ENCODE results near the gene RBBP4.
"Not testable (repeated sequence)": the region's sequence is repeated elsewhere in the genome, so short reads cannot be mapped to it uniquely, and the experiment has no call there.

RBBP4 gene

DNA sequence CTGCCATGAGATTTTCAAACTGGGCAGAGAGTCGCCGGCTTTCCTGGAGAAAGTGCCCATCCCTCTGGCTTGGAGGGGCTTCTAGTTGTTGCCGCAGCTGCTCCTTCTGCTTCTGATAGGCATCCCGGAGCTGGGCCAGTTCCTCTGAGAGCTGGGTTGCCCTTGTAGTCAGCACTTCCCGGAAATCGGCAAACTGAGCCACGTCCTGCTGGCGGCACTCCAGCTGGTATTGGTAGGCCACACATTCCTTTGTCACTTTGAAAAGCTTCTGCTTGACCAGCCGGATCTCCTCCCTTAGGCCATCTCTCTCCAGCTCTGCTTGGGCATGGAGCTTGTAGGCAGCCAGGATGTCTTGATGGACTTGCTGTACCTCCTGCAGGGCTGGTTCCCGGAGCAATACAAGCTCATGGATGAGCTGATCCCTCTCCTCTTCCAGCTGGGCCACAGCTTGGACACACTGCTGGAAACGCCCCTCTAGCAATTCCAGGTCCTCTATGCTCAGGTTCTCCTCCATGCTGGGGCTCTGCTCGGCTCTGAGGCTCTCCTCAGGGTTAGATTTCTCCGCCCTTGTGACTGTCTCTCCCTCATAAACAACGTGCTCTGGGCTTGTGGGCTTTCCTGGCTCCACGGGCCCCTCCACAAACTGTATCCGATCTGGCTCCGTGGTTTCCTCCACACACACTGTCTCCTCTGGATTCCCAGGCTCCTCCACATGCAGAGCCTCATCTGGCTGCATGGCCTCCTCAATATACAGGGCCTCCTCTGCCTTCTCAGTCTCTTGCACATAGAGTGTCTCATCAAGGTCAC is 44.3 kb downstream of the RBBP4 start:
- peak; percentile 73 for DNase-seq

DNA sequence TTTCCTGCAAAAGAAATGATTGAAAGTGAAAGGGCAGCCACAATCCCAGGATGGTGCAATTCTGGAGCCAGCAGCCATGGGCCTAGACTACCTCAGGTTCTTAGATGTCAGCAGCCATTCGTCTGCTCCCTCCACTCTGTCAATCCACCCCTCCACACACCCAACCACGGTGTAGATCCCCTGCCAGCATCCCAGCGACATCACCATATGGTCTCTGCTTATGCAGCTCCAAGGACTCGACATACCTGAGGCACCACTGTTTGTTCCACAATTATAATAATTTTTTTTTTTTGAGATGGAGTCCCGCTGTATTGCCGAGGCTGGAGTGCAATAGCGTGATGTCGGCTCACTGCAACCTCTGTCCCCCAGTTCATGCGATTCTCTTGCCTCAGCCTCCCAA is 45.0 kb downstream of the RBBP4 start:
- DNase-seq: no peak

DNA sequence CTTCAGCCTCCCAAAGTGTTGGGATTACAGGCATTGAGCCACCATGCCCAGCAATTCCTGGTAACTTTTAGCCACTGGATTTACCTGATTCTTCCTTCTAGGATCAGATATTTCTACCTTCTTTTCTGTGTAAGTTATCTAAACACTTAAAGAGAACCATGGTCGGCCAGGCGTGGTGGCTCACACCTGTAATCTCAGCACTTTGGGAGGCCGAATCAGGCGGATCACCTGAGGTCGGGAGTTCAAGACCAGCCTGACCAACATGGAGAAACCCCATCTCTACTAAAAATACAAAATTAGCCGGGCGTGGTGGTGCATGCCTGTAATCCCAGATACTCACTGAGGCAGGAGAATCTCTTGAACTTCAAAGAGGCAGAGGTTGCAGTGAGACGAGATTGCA is 46.0 kb downstream of the RBBP4 start:
- not testable (repeated sequence) for DNase-seq

DNA sequence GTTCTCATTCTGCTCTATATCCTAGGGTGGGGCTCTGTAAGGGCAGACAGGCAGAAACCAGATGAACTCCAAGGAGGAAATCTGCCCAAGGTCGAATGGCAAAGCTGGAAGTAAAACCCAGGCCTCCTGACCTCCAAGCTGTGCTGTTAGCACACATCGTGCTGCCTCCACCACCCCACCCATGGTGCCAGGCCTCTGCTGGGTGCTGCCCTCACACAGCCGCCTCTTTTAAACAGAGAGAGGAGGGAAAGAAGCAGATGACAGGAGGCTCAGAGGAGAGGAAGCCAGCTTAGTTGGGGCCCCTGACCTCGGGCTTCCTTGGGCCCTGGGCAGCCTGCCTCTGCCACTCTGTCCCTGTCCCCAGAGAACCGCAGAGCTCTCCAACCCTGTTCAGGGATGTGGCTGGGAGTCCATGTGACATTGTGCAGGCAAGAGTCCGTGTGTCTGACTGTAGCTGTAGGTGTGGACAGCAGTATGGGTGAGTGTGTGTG is 50.5 kb downstream of the RBBP4 start:
- DNase-seq: peak; percentile 8

DNA sequence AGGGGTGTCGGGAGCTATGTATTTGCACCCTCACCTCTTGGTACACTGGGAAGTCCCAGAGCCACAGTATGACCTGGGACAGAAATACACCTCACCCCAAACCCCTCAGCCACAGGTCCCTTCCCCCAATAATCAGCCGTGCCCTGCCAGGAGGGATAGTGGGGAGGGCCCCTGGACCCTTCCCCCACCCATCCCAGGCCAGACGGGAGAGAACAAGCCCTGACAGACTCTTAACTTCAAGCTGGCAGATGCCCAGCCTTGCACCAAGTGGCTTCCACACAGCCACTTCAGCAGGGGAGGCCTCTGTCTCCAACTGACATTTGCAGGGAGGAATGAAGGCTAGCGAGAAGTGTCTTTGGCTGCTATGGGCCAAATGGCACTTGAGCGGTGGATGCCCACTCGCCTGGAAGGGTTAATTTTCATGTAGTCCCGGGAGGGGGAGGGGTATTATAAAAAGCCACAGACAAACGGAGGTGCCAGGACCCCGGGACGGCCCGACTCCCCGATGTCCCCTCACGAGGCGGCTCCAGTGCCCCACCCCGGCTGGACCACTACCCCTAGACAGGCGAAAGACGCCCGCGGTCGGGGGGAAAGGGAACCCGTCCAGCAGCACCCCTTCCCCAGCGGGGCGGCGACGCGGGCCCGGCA is 51.1 kb downstream of the RBBP4 start:
- peak; percentile 20 for DNase-seq

DNA sequence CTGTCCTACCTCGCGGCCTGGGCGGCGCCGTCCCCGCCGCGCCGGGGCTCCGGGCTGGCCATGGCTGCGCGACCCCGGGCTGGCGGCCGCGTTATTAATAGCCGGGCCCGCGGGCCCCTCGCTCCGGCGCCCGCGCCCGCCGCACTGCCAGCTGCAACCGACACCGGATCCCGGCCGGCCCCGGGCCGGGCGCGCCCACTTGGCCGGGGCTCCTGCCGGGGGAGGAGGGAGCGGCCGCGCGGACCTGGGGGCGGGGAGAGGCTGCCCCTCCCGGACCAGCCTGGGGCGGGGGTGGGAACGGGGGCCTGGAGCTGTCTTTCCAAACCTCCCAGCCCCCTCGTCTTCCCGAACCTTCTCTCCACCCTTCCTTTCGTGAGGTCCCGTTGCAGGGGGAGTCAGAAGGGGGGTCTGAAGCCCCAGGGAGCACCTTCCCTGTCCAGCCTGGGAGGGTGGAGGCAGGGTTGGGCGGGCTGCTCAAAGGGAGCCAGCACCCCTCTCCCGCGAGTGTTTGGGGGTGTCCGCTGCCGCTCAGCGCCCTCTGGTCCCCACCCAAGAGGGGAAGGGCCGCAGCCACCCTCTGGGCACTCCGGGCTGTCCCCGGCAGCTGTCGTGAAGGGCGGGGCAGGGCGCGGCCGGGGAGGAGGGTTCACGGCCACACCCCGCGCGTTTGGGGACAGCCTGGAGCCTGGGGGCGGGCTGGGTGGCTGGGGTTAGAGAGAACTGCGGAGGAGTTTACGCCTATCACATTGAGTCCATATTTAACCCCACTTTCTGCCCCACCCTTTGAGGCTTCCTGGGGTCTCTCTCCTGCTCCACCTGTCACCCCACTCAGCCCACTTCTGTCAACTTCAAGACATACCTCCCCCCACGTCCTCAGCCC is 51.8 kb downstream of the RBBP4 start, which contains the start of gene SYNC:
SYNC (minus strand) TSS at position 172 of the 880 bp plus-strand sequence; CDS start at position 62, 110 bp downstream.
- DNase-seq: peak; percentile 64

DNA sequence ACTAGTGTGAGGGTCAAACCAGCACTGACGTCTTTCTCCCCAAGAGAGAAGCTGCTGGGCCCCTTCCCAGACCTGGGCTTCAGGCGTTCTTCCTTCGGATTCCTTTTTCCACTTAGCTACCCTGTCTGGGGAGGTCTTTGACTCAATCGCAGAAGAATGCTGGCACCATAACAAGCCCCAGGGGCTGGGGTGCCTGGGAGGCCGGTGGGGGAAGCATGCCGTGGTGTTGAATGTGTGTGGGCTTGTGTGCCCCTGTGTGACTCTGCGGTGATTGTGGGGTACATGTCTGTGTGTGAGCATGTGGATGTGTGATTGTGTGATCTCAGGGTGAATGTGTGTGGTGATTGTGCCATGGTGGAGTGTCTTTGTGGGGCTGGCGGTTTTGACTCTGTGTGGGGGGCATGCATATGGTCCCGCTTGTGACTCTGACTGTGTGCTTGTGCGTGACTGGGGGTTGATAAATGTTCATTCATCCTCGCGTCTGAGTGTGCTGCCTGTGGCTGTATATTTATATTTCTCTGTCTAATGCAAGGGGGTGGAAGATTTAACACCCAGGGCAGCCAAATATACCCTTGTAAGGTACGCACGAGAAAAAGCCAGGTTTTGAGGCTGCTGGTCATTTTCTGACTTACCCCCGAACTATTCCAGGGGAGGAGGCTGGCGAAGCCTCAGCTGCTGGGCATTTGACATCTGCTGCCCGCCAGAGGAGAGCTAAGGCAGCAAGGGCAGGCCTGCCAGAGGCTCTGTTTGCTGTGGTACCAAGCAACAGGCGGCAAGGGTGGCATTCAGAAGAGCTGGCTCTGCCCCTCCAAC is 52.7 kb downstream of the RBBP4 start:
- peak; percentile 89 for DNase-seq

DNA sequence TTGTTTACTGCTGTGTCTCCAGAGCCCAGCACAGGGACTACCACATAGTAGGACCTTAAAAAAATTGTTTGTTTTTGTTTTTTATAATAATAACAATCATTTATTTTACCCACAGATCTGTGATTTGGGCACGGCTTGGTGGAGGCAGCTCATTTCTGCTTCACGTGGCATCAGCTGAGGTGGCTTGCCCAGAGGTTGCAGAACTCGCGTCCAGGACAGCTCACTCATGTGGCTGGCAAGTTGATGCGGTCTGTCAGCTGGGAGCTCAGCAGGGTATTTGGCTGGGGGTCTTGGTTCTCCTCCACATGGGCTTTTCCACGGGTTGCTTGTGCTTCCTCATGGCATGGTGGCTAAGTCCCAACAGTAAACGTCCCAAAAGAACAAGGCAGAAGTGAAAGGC is 54.5 kb downstream of the RBBP4 start:
- DNase-seq: no peak

DNA sequence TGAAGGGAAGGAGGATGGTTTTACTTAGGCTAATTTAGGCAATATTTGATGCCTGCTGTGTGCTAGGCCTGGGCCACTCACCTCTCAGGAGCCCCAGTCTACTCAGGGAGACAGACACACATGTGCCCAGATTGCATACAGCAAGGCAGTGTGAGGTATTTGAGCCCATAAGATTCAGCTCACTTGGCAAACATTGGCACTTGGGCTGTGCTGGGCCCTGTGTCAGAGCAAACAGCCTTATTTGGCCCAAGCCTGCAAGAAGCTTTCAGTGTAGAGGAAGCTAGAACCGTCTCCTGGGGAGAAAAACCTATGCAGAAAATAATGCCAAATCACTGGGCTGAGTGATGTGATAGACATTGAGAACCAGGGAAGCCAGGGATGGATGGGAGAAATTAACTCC is 55.5 kb downstream of the RBBP4 start:
- DNase-seq: no peak

DNA sequence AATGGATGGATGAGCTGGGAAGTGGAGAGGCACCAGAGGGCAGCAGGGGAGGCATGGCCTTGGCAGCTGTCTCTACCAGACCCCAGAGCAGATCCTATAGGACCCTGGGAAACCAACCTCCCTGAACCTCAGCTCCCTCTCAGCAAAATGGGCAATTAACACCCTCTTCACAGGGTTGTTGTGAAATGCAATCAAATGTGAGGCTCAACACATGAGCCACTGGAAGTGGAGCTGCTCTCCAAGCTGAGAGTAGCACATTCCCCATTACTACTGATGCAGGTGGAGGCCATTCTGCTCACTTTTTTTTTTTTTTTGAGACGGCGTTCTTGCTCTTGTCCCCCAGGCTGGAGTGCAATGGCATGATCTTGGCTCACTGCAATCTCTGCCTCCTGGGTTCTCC is 58.1 kb downstream of the RBBP4 start:
- no peak for DNase-seq

DNA sequence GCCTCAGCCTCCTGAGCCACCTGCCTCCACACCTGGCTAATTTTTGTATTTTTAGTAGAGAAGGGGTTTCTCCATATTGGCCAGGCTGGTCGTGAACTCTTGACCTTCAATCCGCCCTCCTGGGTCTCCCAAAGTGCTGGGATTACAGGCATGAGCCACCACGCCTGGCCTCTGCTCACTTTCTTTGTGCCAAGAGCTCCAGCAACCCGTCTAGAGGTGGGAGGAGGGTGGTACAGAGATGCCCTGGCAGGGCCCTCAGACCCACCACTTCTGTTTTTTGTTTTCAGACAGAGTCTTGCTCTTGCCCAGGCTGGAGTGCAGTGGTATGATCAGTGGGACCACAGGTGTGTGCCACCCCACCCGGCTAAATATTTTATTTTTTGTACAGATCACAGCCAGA is 58.5 kb downstream of the RBBP4 start:
- no peak for DNase-seq

DNA sequence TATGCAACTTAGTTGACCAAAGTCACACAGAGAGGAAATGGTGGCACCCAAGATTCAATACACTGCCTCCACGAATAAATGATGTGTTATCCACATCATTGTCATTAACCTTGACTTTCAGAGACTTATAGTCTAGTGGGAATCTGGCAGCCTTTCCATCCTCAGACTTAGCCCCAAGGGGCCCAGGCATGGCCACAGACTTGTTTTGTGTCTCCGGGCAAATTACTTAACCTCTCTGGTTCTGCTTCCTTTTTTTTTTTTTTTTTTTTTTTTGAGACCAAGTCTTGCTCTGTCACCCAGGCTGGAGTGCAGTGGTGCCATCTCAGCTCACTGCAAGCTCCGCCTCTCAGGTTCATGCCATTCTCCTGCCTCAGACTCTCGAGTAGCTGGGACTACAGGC is 60.2 kb downstream of the RBBP4 start:
- not testable (repeated sequence) for DNase-seq

DNA sequence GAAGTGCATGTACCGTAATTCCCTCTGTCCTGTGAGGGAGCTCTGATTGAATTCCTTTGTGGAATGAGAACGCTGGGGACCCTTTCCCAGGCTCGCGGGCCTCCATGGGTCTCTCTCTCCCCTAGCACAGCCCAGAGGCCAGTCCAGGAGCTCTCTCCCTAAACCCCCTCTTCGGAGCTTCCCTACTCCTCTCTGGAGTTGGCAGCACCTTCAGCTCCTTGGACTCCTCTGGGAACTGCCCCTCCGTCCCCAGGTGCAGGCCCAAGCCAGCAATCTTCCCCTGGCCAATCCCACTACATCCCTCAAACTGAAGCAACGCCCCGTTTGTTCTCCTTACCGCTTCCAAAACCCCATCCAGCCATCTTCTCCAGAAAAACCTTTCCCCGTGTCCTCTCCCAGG is 62.1 kb downstream of the RBBP4 start:
- DNase-seq: no peak

DNA sequence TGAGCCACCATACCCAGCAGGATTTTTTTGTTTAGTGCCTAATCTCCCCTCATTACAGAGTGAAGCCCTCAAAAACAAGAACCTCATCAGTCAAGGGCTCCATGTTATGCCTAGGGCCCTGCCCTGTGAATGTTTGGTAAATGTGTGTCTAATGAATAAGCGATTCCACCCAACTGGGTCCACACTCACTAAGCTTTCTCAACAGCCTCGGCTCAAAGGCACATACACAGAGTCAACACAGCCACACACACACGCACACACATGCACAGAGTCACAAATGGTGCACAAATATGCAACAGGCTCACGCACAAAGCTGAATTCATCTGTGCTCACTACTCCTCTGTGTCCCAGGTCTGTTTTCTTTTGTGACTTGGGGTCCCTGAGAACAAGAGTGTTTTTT is 63.3 kb downstream of the RBBP4 start:
- no peak for DNase-seq

DNA sequence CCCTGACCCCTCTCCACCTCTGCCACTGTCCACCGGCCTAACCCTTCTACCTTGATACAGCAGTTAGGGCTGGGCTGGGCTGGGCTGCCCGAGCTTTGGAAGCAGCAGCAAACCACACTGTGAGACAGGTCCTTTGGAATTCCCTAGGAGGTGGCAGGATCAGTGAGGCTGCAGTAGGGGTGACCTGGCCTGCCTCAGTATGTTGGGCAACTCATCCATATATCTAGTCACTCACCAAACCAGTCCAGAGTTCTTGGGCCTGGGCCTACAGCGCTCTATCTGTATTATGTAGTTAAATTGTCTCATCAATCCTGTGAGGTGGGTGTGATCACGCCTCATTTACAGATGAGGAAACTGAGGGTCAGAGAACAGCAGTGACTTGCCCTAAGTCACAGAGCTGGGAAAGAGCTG is 64.9 kb downstream of the RBBP4 start:
- no peak for DNase-seq

DNA sequence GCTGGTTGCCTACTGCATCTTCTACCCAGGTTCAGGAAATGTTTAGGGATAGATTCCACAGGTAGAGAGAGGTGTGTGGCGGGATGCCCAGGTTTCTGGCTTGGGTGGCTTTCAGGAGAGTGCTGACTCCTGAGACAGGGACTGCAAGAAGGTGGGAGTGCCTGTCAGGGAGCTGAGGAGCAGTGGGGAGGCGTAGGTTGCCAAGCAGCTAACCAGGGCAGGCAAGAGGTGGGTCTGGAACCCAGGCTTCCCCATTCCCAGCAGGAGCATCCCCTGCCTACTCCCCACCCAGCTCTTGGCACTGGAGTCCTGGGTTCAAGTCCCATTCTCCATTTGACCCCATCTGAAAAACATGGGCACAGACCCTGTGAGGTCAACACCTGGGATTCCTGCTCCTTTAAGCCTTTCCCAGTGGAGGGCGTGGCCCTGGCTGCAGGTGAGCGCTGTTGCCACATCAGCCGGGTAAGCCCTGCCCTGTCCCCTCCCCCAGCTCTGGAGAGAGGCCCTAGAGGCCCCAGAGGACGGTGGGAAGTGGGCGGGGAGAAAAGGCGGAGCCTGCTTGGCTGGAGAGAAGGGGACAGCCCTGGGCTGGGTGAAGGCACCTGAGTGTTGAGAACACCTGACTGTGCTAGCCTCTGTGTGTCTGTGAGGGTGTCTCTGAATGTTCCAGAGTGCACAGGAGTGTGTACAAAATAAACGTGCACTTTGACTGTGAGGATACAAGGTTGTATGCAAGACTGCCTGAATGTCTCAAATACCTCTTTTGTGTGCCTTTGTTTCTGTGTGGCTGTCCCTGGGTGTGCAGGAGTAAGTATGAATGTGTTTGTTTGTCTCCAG is 65.5 kb downstream of the RBBP4 start:
- DNase-seq: no peak

DNA sequence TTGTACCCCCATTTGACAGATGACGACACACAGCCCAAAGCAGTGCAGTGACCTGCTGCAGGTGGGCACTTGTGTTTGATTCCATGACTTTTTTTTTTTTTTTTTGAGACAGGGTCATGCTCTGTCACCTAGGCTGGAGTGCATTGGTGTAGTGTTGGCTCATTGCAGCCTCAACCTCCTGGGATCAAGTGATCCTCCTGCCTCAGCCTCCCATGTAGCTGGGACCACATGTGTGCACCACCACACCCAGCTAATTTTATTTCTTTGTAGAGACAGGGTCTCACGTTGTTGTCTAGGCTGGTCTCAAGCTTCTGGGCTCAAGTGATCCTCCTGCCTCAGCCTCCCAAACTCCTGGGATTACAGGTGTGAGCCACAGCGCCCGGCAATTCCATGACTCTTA is 66.5 kb downstream of the RBBP4 start:
- DNase-seq: no peak

DNA sequence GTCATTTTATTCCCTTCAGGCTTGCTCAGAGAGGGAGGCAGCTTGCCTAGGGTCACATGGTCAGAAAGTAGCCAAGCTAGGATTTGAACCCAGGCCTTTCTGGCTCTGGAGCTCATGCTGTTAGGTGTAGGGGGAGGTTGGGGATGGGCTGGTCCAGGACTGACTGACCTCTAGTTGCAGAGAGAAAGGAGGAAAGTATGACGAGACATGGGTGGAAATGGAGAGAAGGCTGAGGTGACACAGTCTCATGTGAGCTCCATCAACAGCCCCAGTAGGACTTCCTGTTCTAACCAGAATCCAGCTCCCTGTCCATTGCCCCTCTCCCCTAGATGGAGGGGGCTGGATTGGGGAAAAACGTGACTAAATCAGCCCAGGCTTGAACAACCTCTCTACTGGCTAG is 67.0 kb downstream of the RBBP4 start:
- no peak for DNase-seq

DNA sequence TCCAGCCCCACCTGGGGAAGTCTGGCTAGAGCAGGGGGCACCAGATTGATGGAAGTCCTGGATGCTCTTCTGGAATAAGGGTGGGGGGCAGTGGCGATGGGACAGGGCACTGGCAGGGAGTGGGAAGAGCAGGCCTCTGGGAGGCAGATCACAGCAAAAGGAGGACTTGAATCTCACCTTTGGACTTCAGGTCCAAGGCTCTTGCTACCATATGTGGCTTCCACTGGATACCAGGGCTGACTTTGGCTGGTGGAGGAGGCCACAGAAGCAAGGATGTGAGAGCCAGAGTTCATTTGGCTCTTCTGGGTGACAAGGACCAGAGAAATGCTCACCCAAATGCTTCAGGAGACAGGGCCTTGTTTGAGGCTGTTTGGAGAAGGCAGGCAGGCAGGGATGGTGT is 67.5 kb downstream of the RBBP4 start:
- no peak for DNase-seq

DNA sequence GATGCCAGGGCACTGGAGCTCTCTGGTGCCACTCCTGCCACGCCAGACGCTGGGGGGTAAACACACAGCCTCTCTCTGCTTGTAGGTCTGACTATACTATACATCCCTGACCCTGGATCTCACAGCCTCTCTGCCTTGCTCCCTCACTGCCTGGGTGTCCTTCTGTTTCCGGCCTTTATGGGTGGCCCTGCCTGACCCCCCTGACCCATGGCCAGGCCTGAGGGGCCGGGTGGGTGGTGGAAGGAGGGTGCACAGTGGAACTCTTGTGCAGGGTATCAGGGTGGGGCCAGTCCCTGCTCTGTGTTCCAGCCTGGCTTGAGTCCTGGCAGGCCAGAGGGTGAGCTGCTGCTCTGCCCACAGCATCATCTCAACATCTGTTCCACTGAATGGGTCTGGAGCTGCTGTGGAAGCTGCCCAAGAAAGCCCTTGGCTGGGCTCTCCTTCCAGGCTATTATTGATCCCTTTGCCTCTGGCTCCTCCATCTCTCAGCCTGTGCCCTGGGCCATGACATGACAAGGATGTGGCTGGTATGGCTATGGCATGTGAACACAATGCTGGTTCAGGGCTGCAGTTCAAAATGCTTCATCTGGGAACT is 68.8 kb downstream of the RBBP4 start:
- DNase-seq: no peak

All from HCEC 1CT (cell line).